Embryonic facial prominence (tissue), 1 donor: Measurements from ENCODE around the gene CYP2B6.
"Not testable (repeated sequence)": the region's sequence is repeated elsewhere in the genome, so short reads cannot be mapped to it uniquely, and the experiment has no call there.

Experiments
- DNase-seq: peaks from one replicate; pipeline ENCODE4 v3.0.0-alpha.2; 2016; ENCODE audit errors: extremely low spot score

CYP2B6 gene

DNA sequence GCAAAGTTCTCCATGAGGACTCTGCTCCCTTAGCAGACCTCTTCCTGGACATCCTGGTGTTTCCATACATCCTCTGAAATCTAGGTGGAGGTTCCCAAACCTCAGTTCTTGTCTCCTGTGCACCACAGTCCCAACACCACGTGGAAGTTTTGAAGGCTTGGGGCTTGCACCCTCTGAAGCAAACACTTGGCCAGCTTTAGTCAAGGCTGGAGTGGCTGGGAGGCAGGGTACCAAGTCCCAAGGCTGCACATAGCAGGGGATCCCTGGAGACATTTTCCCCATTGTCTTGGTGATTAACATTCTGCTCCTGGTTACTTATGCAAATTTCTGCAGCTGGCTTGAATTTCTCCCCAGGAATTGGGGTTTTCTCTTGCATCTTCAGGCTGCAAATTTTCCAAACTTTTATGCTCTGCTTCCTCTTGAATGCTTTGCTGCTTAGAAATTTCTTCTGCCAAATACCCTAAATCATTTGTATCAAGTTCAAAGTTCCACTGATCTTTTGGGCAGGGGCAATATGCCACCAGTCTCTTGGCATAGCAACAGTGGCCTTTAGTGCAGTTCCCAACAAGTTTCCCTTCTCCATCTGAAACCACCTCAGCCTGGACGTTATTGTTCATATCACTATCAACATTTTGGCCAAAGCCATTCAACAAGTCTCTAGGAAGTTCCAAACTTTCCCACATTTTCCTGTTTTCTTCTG, 10.2 kb upstream of the CYP2B6 start:
- DNase-seq, result not testable (repeated sequence)

DNA sequence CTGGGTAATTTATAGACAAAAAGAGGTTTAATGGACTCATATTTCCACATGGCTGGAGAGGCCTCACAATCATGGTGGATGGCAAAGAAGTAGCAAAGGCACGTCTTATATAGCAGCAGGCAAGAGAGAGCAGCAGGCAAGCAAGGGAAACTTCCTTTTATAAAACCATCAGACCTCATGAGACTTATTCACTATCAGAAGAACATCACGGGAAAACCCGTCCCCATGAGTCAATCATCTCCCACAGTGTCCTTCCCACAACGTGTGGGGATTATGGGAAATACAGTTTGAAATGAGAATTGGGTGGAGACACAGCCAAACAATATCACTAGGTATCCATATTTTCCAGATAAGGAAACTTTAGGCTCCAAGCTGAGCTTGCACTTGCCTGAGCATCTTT, 9.5 kb upstream of the CYP2B6 start:
- no peak for DNase-seq

DNA sequence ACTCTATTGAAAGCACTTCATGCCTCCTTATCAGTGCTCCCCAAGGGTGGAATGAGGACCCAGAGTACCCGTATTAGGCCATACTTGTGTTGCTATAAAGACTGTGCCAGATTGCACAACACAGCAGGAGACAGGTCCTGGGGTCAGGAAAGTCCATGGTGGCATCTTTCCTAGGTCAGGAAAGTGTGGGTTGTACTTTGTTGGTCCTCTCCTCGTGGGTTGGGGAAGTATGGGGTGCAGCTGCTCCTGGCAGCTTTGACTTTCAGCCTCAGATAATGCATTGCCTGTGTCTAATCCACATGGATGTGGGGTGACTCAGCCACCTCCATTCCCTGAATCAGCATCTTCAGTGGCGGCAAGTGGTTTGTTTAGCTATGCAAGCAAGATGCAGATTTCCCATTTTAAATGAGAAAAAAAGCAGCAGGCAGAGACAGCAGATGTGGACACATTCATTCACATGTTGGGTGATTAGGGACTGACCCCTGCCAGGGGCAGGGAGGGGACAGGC, 8.4 kb upstream of the CYP2B6 start:
- no peak for DNase-seq

DNA sequence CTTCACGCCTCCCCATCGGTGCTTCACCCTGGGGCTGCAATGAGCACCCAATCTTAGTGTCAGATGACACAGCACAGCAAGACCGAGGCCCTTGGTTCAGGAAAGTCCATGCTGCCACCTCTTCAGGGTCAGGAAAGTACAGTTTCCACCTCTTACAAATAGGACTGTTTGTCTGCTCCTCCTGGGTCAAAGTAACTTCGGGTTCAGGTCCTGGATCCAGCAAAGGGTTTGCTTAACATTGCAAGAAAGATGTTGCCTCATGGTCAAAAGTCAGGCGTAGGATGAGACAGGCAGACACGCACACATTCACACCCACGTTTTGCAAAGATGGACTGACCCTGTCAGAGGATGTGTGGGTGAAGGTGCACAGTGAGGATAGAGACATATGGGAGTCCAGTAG, 1.6 kb upstream of the CYP2B6 start:
- DNase-seq, result no peak

DNA sequence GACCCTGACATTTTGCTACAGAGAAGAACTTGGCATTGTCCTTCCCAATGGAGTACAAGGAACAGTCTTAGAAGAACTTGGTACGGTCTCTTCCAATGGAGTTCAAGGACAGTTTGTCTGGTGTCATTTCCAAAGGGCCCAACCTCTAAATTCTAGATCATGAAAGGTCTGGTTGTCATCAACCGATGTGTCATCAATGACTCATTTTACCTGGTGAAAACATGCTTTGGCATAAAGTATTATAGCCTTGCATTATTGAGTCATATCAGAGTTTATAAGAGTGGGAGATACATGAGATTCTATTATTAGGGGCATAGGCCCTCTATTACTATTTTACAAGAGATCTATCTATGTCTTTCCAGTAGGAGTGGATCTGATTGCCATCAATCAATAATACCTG, 4.3 kb downstream of the CYP2B6 start:
- DNase-seq, result no peak

DNA sequence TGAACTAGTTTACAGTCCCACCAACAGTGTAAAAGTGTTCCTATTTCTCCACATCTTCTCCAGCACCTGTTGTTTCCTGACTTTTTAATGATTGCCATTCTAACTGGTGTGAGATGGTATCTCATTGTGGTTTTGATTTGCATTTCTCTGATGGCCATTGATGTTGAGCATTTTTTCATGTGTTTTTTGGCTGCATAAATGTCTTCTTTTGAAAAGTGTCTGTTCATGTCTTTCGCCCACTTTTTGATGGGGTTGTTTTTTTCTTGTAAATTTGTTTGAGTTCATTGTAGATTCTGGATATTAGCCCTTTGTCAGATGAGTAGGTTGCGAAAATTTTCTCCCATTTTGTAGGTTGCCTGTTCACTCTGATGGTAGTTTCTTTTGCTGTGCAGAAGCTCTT, 7.9 kb downstream of the CYP2B6 start:
- not testable (repeated sequence) for DNase-seq

DNA sequence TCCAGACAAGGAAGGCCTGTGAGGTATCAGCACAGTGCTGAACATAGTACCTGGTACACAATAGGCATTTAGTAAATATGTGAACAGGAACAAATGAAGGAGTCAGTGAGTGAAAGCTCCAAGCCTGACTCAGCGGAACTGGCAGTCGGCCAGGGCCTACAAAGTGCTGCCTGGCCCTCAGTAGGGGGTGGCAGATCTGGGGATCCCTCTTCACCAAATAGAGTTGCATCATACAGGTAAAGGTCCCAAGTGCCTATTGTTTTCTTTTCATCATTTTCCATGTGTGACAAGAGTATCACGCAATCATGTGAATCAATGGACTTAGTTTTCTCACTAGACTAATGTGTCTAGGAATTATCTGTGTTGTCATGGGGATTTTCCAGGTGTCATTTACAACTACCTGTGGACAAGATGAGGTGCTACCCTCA, 9.2 kb downstream of the CYP2B6 start:
- DNase-seq, result no peak

DNA sequence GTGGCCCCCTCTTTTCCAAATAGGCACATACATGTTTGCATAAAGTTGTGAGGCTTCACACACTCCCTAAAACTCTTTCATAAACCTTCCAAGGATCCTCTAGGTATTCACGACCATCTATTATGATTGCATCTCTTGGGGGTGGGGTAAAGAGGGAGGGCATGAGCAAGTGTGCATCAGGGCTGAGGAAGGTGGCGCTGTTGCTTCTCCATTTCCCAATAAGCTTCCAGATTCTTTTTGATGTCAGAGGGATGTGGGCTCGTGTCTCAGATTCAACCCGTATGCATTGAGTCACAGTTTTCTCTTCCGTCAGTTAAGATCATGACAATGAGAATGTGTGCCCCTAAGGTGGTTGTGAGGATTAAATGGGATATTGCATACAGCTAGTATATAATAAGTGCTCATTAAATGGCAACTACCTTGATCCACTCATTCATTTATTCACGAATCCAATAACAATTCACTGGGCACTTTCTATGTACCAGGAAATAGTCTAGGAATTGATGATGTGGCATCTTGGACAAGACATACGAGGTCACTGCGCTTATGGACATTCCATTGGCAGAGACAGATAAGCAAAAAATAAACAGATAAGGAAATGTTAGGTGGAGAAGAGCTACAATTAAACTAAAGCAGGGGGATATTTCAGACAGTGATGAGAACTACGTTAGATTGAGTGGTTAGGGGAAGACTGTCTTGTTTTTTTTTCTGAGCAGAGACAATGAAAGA, 10.3 kb downstream of the CYP2B6 start:
- DNase-seq, result no peak

DNA sequence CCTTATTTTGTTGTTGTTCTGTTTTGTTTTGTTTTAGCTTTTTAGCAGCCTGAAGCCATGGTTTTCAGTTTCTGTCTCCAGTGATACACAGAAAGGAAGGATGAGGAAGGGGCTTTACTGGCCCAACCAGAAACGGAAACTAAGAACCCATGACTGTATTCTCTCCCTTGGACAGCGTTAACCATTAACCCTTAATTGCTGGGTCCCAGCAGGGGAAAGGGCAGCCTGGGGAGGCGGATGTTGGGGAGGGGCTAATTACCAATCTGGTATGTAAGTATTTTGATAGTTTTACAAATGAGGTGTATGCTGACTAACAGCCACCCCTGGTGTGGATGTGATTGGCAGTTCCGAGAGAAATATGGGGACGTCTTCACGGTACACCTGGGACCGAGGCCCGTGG, 12.6 kb downstream of the CYP2B6 start:
- not testable (repeated sequence) for DNase-seq

DNA sequence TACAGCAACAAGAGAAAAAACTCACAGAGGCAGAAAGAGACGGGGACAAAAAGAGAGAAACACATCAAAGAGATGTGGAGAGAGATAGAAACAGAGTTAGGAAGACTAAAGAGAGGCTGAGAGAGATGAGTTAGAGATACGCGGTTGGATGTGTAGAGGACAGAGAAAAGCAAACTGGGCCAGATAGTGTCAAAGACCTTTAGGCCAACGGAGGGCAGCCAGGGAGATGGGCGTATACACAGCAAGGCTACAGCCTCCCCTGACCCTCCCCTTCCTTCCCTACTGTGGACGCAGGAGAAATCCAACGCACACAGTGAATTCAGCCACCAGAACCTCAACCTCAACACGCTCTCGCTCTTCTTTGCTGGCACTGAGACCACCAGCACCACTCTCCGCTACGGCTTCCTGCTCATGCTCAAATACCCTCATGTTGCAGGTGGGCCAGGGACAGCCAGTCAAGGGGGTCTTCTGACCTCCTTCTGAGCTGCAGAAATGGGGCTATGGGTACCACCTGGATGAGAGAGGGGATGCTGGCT, 18.7 kb downstream of the CYP2B6 start:
- DNase-seq, result no peak

DNA sequence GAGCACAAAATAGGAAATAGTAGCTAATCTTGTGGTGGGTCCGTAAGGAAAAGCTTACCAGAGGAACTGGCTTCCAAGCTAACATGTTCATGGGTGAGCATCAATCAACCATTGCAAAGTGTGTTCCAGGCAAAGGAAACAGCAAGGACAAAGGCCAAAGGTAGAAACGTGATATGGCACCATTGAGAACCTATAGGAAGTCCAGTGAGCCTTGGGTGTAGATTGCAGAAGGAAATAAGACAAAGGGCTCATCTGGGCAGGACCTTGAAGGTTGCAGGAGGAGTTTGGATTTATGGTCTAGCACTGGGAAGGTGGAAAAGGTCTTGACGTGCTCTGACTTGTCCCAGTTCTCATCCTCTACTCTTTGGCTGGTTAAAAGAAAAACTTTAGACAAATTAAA, 22.3 kb downstream of the CYP2B6 start:
- no peak for DNase-seq

DNA sequence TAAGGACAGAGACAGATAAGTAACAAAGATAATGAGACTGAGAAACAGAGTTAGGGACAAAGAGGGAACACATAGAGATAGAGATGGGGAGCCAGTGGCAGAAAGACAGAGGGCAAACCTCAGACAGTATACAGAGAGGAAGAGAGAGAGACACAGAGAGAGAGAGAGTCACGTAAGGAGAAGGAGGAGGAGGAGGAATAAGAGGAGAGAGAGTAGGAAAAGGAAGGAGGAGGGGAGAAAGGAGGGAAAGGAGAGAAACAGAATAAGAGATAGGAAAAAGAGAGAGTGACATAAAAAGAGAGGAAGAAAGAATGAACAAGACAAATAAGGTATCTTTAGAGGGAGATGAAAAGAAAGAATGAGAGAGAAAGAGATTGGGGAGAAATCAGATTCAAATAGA, 23.6 kb downstream of the CYP2B6 start:
- no peak for DNase-seq

DNA sequence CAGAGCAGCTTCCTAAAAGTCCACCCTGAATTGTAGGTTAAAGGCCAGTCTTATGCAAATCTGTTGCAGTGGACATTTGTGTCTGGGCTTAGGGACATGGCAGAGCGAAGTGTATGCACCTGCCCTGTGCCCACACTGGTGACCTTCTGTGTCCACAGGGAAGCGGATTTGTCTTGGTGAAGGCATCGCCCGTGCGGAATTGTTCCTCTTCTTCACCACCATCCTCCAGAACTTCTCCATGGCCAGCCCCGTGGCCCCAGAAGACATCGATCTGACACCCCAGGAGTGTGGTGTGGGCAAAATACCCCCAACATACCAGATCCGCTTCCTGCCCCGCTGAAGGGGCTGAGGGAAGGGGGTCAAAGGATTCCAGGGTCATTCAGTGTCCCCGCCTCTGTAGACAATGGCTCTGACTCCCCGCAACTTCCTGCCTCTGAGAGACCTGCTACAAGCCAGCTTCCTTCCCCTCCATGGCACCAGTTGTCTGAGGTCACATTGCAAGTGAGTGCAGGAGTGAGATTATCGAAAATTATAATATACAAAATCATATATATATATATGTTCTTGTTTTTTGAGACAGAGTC, 25.5 kb downstream of the CYP2B6 start:
- no peak for DNase-seq

DNA sequence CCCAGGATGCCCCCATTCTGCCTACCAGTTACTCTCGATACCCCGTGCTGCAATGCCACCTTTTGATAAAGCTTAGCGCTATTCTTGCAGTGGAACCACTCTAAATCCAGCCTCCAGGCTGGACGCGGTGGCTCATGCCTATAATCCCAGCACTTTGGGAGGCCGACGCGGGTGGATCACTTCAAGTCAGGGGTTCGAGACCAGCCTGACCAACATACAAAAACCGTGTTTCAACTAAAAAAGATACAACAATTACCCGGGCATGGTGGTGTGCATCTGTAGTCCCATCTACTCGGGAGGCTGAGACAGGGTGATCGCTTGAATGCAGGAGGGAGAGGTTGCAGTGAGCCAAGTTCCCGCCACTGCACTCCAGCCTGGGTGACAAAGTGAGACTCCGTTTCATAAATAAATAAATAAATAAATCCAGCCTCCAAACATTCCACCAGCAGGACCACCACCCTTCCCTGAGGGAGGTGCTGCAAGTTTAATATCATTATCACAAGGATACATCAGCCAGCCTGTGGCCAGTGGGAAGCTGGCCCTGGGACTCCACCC, 27.7 kb downstream of the CYP2B6 start:
- DNase-seq, result no peak

DNA sequence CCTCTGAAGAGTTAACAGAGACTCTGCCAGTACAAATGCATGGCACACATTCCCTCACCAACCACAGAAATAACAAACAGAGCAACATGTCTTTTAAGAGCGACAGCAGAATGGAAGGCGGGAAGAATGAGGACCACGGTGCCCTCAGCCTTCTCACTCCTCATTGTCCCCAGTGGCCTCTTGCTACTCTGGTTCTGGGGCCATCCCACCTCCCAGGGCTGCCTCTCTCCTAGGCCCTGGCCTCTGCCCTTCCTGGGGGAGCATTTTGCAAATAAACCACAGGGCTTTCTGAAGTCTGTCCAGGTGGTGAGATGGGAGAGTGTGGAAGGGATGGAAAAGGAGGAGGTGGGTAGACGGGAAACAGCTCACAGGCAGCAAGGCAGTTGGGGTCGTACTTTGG, 28.3 kb downstream of the CYP2B6 start:
- DNase-seq, result no peak

DNA sequence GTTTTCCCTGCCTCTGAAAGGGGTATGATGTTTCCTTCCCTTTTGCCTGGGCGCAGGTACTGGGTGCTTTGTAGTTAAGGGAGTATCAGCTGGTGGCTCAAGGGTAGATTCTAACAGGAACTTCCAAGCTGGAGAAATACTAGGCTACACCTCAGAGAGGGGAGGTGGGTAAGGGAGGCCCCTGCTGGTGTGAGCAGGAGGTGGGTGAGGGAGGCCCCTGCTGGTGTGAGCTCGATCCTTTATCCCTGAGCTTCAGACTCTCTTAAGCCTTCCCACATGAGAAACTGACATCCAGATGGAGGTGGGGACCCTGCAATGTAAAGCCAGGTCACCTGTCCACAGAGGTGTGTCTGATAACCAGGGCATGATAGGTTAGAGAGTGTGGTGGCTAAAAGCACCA, 32.1 kb downstream of the CYP2B6 start:
- DNase-seq, result no peak

DNA sequence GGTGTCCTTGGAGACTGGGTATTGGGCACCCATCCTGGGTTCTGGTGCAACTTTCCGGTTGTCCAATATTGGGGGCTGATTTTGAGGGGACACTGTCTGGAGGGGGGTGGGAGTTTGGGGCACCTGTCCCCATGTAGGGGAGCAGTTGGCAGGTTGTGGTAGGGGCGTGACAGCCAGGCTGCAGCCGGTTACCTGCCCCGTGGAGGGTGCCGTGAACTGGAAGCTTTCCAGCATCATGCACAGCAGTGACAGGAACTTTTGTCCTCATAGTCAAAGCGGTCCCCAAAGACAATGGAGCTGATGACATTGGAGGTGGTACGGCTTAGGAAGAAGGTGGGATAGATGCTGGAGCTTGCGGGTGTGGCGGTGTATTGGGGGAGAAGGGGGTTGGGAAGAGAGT, 34.3 kb downstream of the CYP2B6 start:
- no peak for DNase-seq

DNA sequence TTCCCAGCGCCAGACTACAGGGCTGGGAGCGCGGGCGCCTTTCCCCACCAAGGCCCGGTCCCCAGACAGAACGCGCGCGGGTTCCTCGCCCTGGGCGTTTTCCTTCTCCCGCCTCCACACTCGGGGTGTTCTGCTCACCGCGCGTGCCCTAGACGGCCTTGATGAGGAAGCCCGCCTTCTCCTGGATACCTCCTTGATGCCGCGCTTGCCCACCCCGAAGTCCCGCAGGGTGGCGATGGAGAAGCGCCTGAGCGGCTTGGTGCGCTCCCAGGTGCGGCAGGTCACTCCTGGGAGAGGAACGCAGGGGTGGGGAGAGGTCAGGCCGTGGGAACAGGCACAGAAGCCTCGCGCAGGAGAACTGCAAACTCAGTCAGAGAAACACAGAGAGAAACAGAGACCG, 34.8 kb downstream of the CYP2B6 start:
- no peak for DNase-seq

DNA sequence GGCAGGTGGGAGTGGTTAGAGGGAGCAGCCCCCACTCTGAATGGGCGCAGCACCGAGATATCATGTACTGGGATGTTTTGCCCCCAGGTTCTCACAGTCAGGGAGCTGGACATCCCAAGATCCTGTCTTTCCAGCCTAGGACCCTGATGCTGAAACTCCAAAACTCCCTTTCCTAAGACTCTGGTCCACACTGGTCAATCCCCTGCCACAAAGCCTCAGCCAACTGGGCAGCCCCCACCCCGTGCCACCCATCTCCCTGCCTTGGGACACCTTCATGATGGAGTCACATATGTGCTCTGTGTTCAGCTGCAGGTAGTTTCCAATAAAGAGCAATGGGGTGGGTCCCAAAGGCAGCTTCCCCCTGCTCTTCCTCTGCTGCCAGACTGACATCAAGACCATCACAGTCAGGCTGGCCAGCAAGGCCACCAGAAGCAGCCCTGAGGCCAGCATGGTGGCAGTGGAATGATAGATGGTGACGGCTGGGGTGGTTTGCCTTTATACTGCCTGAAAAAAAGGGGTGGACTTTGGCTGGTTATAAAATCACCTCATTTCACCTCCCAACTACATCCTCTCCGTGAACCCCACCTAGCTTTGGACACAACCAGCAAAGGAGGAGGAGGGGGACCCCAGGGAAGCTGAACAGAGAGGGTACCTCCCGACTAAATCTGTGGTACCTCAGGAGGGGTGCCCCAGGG, 36.3 kb downstream of the CYP2B6 start:
- no peak for DNase-seq

DNA sequence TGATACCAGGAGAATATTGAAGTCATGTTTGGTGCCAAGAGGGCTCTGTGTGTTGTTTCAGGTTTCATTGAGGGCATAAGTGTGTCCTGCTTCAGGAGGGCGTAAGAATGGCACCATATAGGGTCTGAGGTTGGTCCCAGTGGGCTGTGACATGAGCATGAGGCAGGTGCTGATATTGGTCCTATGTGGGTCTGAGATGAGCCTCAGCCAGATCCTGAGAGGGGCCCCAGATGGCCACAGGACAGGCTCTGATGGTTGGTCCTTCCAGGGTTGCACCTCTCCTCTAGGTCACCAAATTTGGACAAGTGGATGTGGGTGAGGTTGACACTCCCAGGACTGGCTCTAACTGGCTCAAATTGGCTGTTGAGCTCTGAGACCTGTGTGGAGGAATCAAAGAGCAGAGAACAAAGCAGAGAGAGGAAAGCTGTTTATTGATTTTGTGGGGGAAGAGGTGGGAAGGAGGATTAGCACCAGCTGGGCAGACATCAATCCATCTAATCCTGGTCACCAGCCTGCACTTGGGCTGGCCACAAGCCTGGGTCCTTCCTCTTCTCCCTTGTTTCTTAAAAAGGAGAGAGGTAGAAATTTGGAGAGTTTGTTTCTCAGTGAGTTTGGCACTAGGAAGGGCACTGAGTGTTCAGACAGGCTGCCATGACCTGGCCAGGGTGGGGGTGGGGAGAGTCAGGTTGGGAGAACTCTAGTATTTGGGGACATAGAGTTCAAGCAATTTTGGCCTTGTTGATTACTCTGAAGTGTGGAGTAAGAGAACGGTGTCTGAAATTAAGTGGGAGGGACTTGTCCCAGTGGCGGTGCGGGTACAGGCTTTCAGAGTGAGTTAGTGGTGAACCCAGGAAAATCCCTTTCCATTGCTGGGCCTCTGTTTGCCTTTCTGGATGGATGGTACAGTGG, 38.7 kb downstream of the CYP2B6 start:
- DNase-seq, result no peak

DNA sequence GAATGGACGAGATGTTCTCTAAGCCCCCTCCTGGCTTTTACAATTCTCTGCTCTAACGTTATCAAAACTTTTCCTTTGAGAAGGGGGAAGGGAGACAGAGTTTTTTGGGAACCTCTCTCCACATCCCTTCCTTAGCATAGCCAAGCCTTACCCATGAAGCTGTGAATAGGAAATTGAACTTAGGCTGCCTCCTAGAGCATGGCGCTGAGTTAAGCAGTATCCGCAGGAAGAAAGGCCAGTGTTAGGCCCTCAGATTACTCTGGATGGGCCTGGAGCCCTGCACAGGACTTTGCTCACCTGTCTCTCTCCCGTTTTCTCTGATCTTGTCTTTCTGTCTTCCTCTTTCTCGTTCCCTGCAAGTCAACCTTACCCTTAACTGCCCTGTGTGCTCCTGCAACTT, 39.6 kb downstream of the CYP2B6 start:
- no peak for DNase-seq
